Dermis microvascular lymphatic vessel endothelial cell (primary cell): ENCODE results near the gene PADI3. TPM values are rescaled to one million over a fixed set of nuclear protein-coding genes. Genes with fewer than 3 reads are reported as not detected.

ENCODE experiments used
- DNase-seq, 2 donors: peaks; one replicate each; pipeline versions ENCODE4 v3.0.0 to v3.0.0-alpha.2; 2010; ENCODE audit warnings: low read depth in 2 of 2
- total RNA-seq: library from RNA; depleted of rRNA; stranded (reverse); fragments of >200 nt; gene quantifications from 2 replicates; pipeline ENCODE4 v1.2.1, GENCODE V29; 2014

Gene PADI3
- total RNA-seq, 1 donor from 2014 or later, result not detected

GRCh38 chr1:17272066-17272465 lies 23.2 kb downstream of the PADI3 start:
- no peak for DNase-seq

GRCh38 chr1:17272646-17273045 lies 23.7 kb downstream of the PADI3 start:
- no peak for DNase-seq

- DNase-seq, result no peak
Measured at GRCh38 chr1:17273096-17273495, 24.2 kb downstream of the PADI3 start.

- DNase-seq, result peak; percentile 6 to 48
Measured at GRCh38 chr1:17274186-17275170, 25.6 kb downstream of the PADI3 start.

- DNase-seq, result peak in 1 of 2 donors; percentile 12
Measured at GRCh38 chr1:17276568-17276967, 27.7 kb downstream of the PADI3 start.

- DNase-seq, result no peak
Measured at GRCh38 chr1:17277511-17278159, 28.7 kb downstream of the PADI3 start.

GRCh38 chr1:17278996-17279830 lies 30.3 kb downstream of the PADI3 start:
- DNase-seq, result no peak

GRCh38 chr1:17280436-17280835 lies 31.5 kb downstream of the PADI3 start:
- no peak for DNase-seq

GRCh38 chr1:17280894-17281293 lies 32.0 kb downstream of the PADI3 start:
- no peak for DNase-seq

- DNase-seq, result no peak
Measured at GRCh38 chr1:17281775-17282181, 32.9 kb downstream of the PADI3 start.

GRCh38 chr1:17282836-17283235 lies 33.9 kb downstream of the PADI3 start:
- DNase-seq, result no peak

- DNase-seq, result no peak
Measured at GRCh38 chr1:17286646-17287045, 37.7 kb downstream of the PADI3 start.

GRCh38 chr1:17287130-17287776 lies 38.4 kb downstream of the PADI3 start:
- no peak for DNase-seq

GRCh38 chr1:17289721-17290120 lies 40.8 kb downstream of the PADI3 start:
- no peak for DNase-seq

- no peak for DNase-seq
Measured at GRCh38 chr1:17290553-17290952, 41.7 kb downstream of the PADI3 start.

- no peak for DNase-seq
Measured at GRCh38 chr1:17292299-17293160, 43.6 kb downstream of the PADI3 start.

- DNase-seq, result no peak
Measured at GRCh38 chr1:17293681-17294425, 45.0 kb downstream of the PADI3 start.

- no peak for DNase-seq
Measured at GRCh38 chr1:17295292-17295691, 46.4 kb downstream of the PADI3 start.

GRCh38 chr1:17296086-17296485 lies 47.2 kb downstream of the PADI3 start:
- DNase-seq, result no peak

- no peak for DNase-seq
Measured at GRCh38 chr1:17297991-17298390, 49.1 kb downstream of the PADI3 start.
